Fibroblast of skin of scalp (primary cell): ENCODE data around the gene IGFBP7. TPM values are rescaled to one million over a fixed set of nuclear protein-coding genes. Genes with fewer than 3 reads are reported as not detected.
A peak's percentile ranks its signal among the peaks of the same experiment; 100 is the strongest.

Source experiments
- DNase-seq: peaks from one replicate; pipeline ENCODE4 v3.0.0-alpha.2; 2013
- polyA plus RNA-seq, 2 experiments: library from polyadenylated mRNA; unstranded; fragments of 120-200 nt; gene quantifications; one replicate each; pipeline ENCODE4 v1.2.1, GENCODE V29; 2013; ENCODE audit not compliant: insufficient read length in 2 of 2

Gene IGFBP7, protein sequence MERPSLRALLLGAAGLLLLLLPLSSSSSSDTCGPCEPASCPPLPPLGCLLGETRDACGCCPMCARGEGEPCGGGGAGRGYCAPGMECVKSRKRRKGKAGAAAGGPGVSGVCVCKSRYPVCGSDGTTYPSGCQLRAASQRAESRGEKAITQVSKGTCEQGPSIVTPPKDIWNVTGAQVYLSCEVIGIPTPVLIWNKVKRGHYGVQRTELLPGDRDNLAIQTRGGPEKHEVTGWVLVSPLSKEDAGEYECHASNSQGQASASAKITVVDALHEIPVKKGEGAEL
- polyA plus RNA-seq (2013, experiment 1 of 2; ENCODE audit: insufficient read length) = 740 TPM
- 747 TPM for polyA plus RNA-seq (2013, experiment 2 of 2; ENCODE audit: insufficient read length)

DNA sequence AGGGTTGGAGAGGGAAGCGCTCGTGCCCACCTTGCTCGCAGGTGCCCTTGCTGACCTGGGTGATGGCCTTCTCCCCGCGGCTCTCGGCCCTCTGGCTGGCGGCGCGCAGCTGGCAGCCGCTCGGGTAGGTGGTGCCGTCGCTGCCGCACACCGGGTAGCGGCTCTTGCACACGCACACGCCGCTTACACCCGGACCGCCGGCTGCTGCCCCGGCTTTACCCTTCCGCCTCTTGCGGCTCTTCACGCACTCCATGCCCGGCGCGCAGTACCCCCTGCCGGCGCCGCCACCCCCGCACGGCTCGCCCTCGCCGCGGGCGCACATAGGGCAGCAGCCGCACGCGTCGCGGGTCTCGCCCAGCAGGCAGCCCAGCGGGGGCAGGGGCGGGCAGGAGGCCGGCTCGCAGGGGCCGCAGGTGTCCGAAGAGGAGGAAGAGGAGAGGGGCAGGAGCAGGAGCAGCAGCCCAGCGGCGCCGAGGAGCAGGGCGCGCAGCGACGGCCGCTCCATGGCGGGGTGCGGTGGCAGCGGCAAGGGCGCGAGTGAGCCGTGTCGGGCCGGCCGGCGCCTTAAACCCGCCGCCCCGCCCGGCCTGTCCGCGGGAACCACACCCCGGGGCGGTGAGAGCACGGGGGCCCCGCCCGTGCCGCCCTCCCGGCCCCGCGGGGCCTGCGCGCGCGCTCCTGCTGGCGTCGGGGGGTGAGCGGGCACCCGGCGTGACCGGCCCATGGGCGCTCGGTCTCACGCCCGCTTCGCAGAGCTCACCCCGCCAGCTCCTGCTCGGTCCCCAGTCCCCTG lies at the start of gene IGFBP7:
TSS of gene IGFBP7 (minus strand) at position 539 of the 793 bp plus-strand sequence. CDS start at position 505, 34 bp downstream.
- DNase-seq = peak; percentile 63

DNA sequence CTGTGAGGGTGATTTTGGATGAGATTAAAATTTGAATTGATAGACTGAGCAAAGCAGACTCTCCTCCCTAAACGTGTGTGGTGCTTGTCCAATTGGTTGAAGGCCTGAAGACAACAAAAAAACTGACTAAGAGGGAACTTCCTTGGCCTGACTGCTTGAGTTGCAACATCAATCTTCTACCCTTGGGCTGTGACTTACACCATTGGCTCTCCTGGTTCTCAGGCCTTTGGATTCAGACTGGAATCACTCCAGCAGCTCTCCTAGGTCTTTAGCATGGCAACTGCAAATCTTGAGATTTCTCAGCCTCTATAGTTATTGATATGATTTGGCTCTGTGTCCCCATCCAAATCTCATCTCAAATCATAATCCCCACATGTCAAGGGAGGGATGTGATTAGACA lies 49.7 kb upstream of the IGFBP7 start:
- DNase-seq = peak; percentile 19

DNA sequence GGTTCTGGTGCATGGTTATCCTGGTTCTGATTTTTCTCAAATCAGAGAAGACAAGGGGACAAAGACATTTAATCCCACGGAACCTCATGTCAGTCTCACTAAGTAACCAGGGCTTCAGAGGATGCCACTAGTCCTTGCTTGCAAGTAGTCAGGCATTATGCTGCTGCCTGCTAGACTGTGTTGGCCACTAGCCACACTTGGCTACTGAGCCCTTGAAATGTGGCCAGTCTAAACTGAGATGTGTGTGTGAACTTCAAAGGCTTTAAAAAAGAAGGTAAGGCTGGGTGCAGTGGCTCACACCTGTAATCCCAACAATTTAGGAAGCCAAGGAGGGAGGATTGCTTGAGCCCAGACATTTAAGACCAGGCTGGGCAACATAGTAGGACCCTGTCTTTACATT lies 48.6 kb upstream of the IGFBP7 start:
- DNase-seq = no peak

DNA sequence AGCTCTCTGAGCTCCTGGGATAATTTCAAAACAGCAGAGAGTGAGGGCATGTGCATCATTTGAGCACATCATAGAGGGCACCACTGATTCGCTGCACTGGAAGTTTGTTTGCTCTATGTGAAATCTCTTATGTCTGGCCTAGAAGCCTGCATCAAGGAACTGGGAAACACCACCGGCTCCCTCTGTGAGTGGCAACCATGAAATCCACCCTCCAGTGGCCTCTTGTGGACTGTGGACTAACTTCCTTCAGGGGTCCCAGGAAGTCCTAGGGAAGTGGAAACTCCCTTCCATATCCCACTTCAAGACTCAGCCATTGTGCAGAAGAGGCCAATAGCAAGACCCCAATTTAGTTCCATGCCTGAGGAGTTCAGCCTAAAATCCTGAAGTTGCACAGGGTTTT lies 48.0 kb upstream of the IGFBP7 start:
- peak; percentile 27 for DNase-seq

DNA sequence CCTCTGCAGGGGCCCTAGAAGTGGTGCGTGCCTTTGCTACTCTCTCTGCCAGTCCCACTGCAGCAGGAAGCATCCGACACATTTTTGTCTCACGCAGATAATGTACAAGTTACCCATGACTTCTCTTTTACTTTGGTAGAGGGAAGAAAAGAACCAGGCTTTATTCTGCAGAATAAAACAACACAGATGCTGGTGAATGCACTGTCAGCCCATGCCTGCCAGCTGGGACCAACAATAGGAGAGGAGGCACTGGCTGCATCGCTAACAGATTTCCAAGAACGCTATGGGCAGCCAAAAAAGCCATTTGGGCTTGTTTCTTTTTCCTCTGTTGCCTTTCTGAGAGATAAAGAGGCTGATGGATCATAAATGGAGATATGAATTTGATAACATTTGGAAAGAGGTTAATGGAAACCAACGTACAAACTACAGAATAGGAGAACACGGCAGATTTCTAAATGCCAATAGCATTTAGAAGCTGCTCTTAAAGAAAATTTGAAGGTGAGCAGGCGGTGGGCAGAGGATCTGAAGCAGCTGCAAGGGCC lies 47.5 kb upstream of the IGFBP7 start:
- no peak for DNase-seq

DNA sequence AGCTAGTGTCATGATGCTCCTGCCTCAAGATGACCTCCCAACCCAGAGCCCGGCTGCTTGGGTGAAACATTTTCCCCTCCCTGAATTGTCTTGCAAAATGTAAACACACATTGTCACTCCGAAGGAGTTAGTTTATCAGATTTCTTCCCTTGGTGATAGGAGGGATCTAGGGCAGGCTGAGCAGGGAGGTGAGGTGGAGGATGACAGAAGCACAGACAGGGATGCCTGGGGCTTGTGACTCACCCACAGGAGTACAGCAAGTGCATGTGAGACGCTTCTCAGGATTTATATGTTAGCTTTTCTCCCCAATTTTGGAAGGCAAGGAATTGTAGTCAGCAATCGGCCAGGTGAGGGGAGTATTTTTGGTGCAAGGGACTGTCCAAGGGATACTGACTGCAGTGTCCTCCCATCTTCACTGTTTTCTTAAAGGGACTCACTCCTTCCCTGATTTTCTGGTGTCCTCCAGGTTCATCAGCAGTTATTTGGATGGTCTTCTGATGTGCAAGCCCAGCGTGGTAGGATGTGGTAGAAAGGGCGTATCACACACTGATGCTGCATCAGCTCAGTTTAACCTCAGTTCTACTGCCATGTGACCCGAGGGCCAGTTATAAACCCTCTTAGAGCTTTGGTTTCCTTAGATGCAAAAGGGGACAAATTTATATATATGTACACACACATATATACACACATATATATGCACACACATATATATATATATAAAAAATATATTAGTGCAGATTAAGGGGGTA lies 46.2 kb upstream of the IGFBP7 start:
- DNase-seq = no peak

DNA sequence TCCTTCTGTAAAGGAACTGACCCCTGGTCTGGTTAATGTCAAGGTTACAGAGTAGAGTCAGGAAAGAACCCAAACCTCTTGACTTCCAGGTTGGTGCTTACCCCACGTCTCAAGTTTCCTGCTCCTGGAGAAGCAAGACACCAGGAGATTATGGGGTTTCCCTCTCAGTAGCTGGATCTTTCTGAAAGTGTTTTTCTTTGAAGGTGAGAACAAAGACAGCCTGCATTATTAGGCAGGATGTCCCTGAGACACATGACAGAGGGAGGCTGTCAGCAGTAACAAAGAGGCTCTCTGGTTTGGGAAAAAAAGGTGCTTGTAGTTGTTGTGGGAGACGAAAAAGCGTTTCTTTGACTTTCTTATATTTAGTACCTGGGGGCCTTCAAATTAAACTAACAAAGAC lies 44.7 kb upstream of the IGFBP7 start:
- DNase-seq = no peak

DNA sequence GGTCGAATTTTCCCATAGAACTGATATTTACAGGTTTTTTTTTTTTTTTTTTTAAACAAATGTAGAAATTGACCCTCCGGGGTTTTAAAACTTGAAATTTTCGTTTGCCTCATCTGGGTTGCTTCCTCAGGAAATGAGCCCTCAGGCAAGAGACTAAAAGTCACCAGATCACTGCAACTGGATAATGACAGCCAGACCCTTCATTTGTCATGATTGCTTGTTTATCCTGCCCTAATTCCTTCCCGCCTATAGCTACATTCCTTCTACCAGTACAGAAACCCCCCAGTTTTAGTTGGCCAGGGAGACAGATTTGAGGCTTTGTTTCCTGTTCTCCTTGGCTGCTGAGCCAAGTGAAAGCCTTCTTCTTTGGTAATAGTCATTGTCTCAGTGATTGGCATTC lies 44.0 kb upstream of the IGFBP7 start:
- peak; percentile 72 for DNase-seq

DNA sequence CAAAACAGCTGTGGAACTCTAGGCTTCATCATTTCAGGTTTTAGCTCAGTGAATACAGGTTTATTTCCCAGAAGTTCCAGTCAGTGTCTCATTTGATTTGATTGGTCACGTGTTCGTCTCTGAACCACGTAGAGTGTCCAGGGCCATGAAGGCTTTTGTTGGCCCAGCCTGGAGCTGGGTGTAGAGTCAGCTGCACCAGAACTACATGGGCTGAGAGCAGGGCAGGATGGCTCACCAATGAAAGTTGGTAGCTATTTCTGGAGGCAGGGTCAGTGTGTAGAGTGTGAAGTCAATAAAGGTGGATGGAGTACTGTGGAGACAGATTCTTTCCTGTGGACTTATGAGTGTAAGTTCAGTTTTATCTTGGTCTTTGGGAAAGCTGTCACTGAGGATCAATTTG lies 43.0 kb upstream of the IGFBP7 start:
- no peak for DNase-seq

DNA sequence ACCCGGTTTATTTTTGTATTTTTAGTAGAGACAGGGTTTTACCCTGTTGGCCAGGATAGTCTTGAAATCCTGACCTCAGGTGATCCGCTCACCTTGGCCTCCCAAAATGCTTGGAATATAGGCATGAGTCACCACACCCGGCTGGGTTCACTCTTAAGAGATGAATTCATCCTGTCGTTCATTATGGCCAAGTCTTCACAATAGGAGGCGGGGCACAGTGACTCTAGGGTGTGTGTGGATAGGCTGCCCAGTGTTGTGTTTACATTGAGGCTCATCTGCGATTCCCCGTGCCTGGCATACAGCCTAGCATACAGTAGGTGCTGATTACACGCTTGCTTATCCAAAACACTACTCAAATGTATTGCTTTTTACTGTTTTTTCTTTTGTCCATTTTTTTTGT lies 41.3 kb upstream of the IGFBP7 start:
- DNase-seq = no peak

DNA sequence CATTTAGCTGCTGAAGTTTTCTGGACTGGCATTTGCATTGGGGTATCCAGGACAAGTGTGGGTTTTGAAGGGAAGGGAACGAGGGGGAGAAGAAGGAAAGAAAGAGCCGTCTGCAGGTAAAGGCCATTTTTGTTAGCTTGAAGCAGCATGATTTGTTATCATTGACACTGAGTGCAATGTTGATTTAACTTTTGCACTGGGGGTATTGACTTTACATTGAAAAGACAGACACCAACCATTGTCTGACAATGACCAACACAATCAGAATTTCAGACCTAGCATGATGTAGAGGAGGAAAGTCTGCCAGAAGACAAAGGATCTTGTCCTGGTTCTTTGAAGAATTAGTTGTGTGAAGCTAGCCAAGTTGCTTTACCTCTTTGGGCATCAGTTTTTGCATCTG lies 39.6 kb upstream of the IGFBP7 start:
- DNase-seq = no peak

DNA sequence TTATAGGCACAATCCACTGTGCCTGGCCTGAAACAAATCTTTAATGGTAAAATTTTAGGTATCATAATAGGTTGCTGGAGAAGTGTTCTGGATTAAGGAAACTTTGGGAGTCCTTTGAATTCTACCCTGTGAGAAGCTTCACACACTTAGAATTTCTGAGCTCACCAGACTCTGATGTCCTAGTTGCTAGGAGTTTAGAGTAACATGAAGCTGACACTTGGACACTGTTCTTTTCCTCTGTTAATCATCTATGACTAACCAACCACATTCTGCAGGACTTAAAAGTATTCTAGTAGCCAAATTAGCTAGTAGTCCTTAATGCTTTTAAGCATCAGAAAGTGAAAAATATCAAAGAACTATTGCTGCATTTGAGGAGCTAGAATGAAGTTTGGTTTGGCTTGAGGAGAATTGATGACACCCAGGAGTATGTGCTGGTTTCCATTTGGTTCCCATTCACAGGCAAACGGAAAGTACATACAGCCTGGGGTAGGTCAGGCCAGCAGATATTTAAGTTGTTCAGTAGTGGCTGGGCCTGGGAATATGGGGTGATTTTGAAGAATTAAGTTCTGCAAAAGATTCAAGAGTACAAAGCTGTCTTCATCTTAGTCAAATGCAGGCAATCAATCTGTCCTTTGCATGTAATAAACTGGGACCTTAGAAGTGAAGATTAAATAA lies 38.8 kb upstream of the IGFBP7 start:
- DNase-seq = peak; percentile 74

DNA sequence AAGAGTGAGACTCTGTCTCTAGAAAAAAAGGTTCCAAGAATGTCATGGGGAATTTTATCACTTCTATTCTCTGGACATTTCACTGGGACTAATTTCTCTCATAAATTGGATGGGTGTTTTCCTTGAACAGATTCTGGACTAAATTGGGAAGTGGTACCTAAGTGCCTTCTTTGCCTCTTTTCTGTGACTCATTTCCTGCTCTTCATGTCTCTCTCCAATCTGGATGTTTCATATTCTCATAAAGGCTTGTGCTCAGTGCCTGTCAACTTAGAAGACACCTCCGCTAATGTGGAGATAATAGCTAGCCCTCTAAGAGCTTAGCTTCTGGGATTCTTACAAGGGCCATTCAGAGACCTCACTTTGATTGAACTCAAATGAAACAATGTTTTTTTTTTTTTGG lies 38.0 kb upstream of the IGFBP7 start:
- no peak for DNase-seq

DNA sequence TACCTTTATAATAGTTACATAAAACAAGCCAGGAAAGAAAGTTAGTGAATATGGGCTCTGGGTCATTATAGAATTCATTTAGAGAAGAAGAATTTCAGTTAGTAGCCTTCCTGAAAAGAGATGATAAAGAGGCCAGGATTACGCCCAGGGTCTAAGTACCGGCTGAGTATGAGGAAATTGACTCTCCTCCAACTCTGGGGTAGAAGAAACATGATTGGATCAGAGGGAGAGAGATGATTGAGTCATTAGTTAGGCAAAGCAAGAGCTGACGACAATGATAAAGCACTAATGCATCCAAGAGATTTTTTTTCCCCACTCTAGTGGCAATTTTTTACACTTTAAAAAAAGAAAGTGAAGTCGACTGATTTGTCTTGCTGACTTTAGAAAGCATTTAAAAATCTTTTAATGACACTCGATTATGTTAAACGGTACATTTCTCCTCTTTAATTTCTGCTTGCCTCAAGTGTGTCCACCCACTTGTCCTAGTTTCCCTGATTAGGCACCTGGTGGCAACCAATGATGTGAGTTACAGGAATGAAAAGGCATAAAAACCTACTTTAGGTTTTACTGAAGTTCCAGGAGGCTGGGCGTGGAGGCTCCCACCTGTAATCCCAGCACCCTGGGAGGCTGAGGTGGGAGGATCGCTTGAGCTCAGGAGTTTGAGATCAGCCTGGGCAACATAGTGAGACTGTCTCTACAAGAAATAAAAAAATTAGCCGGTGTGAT lies 37.3 kb upstream of the IGFBP7 start:
- DNase-seq = peak; percentile 89

DNA sequence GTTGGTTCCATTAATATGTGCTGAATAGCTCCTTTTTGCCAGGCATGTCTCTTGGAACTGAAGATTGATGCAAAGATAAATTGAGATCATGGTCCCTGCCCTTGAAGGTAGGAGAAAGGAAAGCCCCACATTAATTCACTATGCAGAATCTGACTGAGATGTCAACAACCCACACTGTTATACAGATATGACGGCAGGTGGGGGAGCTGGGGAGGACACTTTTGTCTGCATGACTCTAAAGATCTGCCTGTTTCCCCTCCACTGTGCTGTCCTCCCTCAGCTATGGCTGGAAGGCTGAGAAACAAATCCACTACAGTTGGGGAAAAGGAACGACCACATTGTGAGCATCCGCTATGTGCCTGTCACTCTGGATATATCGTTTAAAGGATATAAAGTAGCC lies 36.3 kb upstream of the IGFBP7 start:
- DNase-seq = no peak

DNA sequence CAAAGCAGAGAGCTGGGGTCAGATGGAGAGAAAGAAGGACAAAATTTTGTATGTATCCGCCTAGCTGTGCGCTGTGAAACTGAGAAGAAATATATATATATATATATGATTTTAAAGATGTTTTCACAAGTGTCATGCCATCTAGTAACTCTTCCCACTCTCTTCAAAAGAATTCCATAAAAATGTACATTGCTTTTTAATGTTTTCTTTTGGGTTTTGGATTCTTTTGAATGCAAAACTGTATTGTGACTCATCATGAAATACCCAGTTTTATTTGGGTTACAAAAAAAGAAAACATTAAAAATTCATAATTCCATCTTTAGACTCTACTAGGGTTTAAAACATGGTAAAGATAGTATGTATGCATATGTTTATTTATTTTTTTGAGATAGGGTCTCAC lies 34.3 kb upstream of the IGFBP7 start:
- peak; percentile 80 for DNase-seq

DNA sequence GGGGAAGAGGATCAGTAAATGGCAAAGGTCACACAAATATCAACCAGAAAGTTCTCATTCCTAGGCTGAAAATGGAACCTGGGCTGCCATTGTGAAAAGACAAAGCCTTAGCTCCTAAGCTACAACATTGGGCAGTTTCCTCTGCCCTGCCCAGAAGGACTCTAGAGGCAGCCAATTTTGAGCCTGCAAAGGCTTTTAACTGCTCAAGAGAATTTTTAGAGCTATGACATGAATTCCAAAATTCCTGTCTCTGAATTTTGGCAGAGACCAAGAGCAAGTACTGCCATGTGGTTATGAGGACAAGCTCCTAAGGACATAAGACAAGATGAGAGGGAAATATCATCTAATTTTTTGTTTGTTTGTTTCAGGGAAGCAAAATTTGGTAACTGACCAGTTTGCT lies 29.6 kb upstream of the IGFBP7 start:
- DNase-seq = peak; percentile 46

DNA sequence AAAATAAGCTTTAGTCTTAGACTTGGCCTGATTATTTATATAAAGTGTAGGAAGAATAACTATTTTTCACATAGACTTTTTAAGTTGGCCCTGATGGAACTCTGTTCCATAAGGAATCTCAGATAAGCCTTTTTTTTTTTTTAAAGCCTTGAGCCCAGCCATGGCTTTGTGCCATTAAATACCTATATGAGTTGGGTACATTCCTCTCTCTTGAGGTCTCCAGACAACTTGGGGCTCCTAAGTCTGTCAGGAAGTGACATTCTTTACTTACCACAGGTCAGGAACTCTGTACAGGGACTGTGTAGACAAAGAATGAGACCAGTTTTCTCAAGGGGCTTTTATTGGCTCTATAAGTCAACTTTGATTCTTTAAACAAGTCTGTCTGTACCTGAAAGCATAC lies 27.1 kb upstream of the IGFBP7 start:
- peak; percentile 36 for DNase-seq

DNA sequence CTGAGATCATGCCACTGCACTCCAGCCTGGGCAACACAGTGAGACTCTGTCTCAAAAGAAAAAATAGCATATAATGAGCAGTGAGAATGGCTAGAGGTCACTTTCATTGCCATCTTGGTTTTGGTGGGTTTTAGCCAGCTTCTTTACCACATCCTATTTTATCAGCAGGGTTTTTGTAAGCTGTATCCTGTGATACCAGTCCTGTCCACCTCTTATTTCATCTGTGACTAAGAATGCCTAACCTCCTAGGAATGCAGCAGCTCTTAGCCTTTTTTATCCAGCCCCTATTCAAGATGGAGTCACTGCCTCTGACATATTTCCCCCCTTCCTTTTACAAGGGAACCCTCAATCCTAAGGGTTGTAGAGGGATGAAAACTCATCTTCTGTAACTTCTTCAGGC lies 26.1 kb upstream of the IGFBP7 start:
- DNase-seq = peak; percentile 45

DNA sequence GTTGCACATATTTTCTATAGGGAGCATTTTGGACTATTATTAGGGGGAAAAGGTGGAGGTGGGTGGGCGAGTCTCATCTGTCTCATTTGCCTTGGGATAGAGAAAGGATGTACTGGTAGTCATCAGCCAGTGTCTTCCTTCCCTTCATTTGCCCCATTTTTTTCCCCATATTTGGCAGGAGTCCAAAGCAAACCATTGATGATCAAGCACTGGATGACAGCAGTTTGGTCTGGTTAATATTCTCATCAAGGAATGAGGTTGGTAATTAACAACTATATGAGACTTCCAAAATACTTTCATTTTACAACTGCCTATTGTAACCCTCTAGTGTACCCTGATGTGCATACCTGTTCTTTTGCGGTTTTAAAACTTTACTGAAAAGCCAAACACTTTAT lies 22.6 kb upstream of the IGFBP7 start:
- DNase-seq = peak; percentile 49

DNA sequence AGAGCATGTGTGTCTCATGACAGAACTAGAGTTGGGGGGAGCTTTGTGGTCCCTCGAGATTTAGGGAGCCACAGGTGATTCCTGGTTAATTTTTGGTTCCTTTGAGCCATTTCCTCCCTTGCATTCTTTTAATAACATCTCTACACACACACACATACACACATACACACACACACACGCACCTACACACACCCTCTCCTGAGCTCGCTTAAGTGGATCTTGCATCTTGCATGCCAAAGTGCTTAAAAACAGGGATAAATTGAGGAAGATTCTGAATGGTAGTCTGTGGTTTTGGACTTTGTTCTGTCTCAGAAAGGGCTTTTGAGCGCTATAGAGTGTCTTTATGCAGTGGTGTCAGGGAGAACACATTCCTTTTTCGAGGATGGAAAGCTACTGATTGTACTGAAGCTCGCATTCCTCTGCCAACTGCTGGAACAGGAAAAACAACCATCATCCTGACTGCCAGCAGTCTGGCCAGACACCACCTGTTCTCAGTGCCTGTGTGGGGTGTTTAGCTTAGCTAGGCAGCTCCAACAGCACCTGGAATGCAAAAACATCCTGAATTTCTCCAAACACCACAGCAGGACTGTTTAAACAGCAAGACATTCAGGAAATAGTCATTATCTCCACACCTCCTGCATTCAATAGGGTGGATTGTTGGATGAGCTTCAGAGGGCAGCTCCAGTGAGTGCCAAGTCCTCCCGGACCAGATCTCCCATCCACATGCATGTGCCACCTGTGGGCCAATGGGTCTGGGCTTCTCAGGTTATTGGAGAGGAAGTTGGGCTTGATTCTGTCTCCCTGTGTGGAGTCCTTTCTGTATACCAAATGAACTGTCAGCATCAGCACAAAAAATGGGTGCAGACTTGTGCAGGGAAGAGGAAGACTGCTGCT lies 21.9 kb upstream of the IGFBP7 start:
- DNase-seq = no peak
